A673 (cell line): ENCODE data around the gene CEMIP2. TPM values are rescaled to one million over a fixed set of nuclear protein-coding genes. Genes with fewer than 3 reads are reported as not detected.

Experiments
- BruUV-seq: library from RNA; stranded (reverse); fragments of 400-500 nt; replicated peaks from 2 replicates; lab custom pipeline; 2021; lab: Mats Ljungman, UMichigan
- CTCF ChIA-PET: fragments of 300-600 bp; sonication (Branson Sonifier 250); formaldehyde crosslinking; loops from one replicate; lab custom pipeline; 2022; ENCODE audit warnings: antibody characterized with exemption; lab: Charles Lee
- POLR2A ChIA-PET: fragments of 300-600 bp; sonication (Branson Sonifier 250); formaldehyde crosslinking; loops from one replicate; lab custom pipeline; 2022; ENCODE audit warnings: antibody characterized with exemption; ENCODE audit not compliant: low non-redundant PET; lab: Charles Lee
- DNase-seq: peaks from one replicate; pipeline ENCODE4 v3.0.0-alpha.2; 2015; ENCODE audit warnings: low spot score
- H3K27ac ChIP-seq: fragments of 200-600 bp; sonication (generic); 2 replicates; pipeline ENCODE4 v1.5.1; 2016; ENCODE audit warnings: mixed run types, low read depth, mild to moderate bottlenecking, mixed read lengths, antibody characterized with exemption, low read length; ENCODE audit not compliant: poor library complexity, severe bottlenecking
- H3K27me3 ChIP-seq: fragments of 200-600 bp; sonication (generic); replicated peaks from 2 replicates; pipeline ENCODE4 v1.6.1; 2017; ENCODE audit warnings: mixed run types, low read depth, mild to moderate bottlenecking, mixed read lengths, antibody characterized with exemption, low read length; ENCODE audit not compliant: insufficient read depth, poor library complexity
- H3K36me3 ChIP-seq: fragments of 200-600 bp; sonication (generic); 2 replicates; pipeline ENCODE4 v1.6.1; 2016; ENCODE audit warnings: mixed run types, mild to moderate bottlenecking, mixed read lengths, antibody characterized with exemption, low read length; ENCODE audit not compliant: insufficient read depth, poor library complexity, severe bottlenecking
- H3K4me1 ChIP-seq: fragments of 200-600 bp; sonication (generic); 2 replicates; pipeline ENCODE4 v1.6.1; 2017; ENCODE audit warnings: mixed run types, mild to moderate bottlenecking, mixed read lengths, antibody characterized with exemption, low read length; ENCODE audit not compliant: insufficient read depth, poor library complexity, severe bottlenecking
- H3K4me3 ChIP-seq: fragments of 200-600 bp; sonication (generic); 2 replicates; pipeline ENCODE4 v1.5.1; 2016; ENCODE audit warnings: low read depth, mixed run types, mild to moderate bottlenecking, mixed read lengths, low read length; ENCODE audit not compliant: poor library complexity, severe bottlenecking
- H3K9me3 ChIP-seq: fragments of 200-600 bp; sonication (generic); 2 replicates; pipeline ENCODE4 v1.6.1; 2016; ENCODE audit warnings: mixed run types, low read depth, mild to moderate bottlenecking, mixed read lengths, antibody characterized with exemption, low read length; ENCODE audit not compliant: poor library complexity, severe bottlenecking
- EZH2 ChIP-seq: fragments of 200-600 bp; sonication (generic); IDR thresholded peaks from 2 replicates; pipeline ENCODE4 v1.6.1; 2017; ENCODE audit warnings: borderline replicate concordance, low read depth, mild to moderate bottlenecking, mixed read lengths, antibody characterized with exemption, low read length; ENCODE audit not compliant: poor library complexity, severe bottlenecking
- intact Hi-C: fragments of 100-400 bp; cut with micrococcal nuclease; formaldehyde crosslinking; loops from one replicate; pipeline ENCODE4 v1.10.0; 2022; ENCODE audit not compliant: unreplicated experiment
- total RNA-seq: library from RNA; stranded (reverse); gene quantifications from 2 replicates; pipeline ENCODE4 v1.2.3, GENCODE V29; 2021
- TF ChIP-seq, protein P1 (sequence below): fragments of 300-800, 200-600 bp; sonication (generic); conservative IDR thresholded peaks from 2 replicates; pipeline ENCODE4 v1.5.1; 2017; ENCODE audit warnings: low read depth, mild to moderate bottlenecking, antibody characterized with exemption, low read length, moderate library complexity, mixed read lengths

The CEMIP2 gene
- total RNA-seq, 1 experiment from 2014 or later = 32.9 TPM

DNA sequence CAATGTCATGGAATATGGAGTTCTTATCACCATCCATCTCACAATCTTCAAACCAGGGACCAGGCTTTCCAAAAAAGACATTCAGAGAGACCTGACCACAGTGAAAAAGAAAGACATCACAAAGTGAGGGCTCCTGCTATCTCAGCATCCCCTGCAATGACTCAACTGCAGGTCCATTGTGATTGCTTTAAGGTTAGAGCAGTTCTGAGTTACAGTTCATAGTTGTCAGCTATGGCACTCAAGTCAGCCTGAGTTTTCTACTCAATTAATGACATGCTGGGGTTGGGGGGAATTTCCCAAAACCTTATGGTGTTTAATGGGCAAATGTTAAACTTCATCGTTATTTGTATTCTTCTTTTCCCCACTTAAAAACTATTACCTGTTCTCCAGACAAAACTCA is 58.9 kb downstream of the CEMIP2 start:
- Histone ChIP-seq H3K4me3 (no peak overlapping the region), H3K27ac (no peak overlapping the region), H3K9me3 (no peaks in the 10 kb centered on the region), H3K27me3 (no peaks in the 10 kb centered on the region), H3K36me3 (no peaks in the 10 kb centered on the region), H3K4me1 (no peaks in the 10 kb centered on the region)
- ChIA-PET POLR2A (no interaction called here), CTCF (no interaction called here)
- DNase-seq = no peak
- no TSS peak for BruUV-seq
- TF ChIP-seq EZH2 = no peak
- TF ChIP-seq, protein P1, sequence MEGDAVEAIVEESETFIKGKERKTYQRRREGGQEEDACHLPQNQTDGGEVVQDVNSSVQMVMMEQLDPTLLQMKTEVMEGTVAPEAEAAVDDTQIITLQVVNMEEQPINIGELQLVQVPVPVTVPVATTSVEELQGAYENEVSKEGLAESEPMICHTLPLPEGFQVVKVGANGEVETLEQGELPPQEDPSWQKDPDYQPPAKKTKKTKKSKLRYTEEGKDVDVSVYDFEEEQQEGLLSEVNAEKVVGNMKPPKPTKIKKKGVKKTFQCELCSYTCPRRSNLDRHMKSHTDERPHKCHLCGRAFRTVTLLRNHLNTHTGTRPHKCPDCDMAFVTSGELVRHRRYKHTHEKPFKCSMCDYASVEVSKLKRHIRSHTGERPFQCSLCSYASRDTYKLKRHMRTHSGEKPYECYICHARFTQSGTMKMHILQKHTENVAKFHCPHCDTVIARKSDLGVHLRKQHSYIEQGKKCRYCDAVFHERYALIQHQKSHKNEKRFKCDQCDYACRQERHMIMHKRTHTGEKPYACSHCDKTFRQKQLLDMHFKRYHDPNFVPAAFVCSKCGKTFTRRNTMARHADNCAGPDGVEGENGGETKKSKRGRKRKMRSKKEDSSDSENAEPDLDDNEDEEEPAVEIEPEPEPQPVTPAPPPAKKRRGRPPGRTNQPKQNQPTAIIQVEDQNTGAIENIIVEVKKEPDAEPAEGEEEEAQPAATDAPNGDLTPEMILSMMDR = no peak
- intact Hi-C loops = no loop called here

DNA sequence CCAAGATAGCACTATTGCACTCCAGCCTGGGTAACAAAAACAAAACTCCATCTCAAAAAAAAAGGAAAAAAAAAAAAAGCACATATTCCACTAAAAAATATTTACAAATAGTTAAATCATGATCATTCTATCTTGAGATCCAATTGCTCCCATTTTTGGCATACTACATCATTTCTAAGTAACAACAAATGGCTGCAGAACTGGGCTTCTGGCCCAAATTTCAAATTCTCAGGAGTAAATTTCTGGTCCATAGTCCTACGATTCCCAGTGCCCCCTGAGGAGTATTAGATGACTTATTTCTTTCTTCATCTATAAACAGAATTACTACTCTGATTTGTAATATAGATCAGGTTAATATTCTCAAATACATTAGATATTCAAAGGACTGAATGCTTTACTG is 62.1 kb downstream of the CEMIP2 start:
- ChIA-PET CTCF (no interaction called here), POLR2A (no interaction called here)
- no peak for DNase-seq
- Histone ChIP-seq H3K9me3 (no peaks in the 10 kb centered on the region), H3K4me1 (no peaks in the 10 kb centered on the region), H3K36me3 (no peaks in the 10 kb centered on the region), H3K27ac (no peak overlapping the region), H3K4me3 (no peak overlapping the region), H3K27me3 (no peaks in the 10 kb centered on the region)
- BruUV-seq = no TSS peak
- TF ChIP-seq EZH2 = no peak
- TF ChIP-seq, protein P1 = no peak
- intact Hi-C loops = no loop called here

DNA sequence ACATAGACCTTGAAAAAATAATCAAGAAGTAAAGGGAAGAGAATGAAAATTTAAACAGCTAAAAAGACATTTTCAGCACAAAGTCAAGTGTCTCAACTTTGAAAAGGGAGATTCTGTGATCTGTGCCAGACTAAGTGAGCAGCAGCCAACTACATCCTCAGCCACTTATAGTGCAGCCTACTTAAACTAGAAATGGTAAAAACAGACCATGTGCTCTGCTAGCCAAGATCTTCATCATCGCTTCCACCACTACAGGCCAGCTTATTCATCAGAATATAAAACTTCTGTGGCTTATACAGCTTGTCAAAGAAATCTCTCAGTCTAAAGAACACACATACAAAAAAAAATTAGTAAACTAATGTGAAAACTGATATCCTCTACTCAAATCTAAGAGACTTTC is 63.5 kb downstream of the CEMIP2 start:
- ChIA-PET POLR2A (no interaction called here), CTCF (no interaction called here)
- Histone ChIP-seq H3K27me3 (no peaks in the 10 kb centered on the region), H3K4me1 (no peaks in the 10 kb centered on the region), H3K9me3 (no peaks in the 10 kb centered on the region), H3K27ac (no peak overlapping the region), H3K4me3 (no peak overlapping the region), H3K36me3 (no peaks in the 10 kb centered on the region)
- intact Hi-C loops = no loop called here
- TF ChIP-seq, protein P1 = no peak
- TF ChIP-seq EZH2 = no peak
- BruUV-seq = no TSS peak
- no peak for DNase-seq
